Measurements from ENCODE around the gene FMC1. TPM values are rescaled to one million over a fixed set of nuclear protein-coding genes. Genes with fewer than 3 reads are reported as not detected.

FMC1 gene
- total and polyA plus RNA-seq, 7 experiments from 2014 or later: 2.0 to 52.2 (median 6.9) TPM

DNA sequence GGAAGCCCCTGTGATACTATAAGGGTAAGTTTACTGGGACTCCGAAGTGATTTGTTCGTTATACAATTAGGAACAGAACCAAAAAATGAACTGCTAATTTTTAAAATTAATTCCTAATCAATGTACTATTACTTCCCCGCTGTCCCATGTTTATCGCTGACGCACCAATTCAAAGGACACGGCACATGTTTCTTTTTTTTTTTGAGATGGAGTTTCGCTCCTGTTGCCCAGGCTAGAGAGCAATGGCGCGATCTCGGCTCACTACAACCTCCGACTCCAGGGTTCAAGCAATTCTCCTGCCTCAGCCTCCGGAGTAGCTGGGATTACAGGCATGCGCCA is 1.5 kb upstream of the FMC1 start:
- H3K27me3 Mint-ChIP-seq: peaks cover 0 to 9% (median 5%) of the 10 kb centered on the region in 5 donors
- H3K9me3 Mint-ChIP-seq: peaks cover 0 to 16% (median 6%) of the 10 kb centered on the region in 11 donors

DNA sequence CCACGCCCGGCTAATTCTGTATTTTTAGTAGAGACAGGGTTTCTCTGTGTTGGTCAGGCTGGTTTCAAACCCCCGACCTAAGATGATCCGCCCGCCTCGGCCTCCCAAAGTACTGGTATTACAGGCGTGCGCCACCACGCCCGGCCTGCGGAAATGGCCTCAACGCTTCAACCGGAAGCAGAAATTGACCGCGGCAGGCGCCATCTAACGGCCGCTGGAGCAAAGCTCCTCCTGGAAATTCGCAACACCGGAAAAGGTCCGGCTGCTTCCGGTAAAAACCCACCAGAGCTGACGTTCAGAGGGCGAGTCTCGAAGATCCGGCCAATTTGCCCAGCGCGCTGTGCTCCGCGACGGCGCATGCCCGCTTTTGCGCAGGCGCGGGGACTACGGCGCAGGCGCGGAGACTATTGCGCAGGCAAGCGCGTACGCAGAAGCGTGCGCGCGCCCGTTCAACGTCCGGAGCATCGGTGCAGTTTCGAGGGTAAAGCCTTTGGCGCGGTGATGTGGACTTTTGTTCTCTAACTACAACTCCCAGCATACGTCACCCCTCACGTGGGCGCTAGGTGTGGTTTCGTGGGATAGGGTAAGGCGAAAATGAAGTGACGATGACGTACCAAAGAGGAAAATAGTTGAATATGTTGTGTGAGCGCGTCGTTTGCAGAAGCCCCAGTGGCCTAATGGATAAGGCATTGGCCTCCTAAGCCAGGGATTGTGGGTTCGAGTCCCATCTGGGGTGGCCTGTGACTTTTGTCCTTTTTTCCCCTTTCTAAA is 915 bp upstream of the FMC1 start:
- peaks cover 0 to 6% (median 0%) of the 10 kb centered on the region in 3 experiments for H3K36me3 ChIP-seq (ENCODE audit: control insufficient read depth in 2 of 3, insufficient read depth in 3 of 3, low read length in 3 of 3)
- H3K27ac ChIP-seq (ENCODE audit: low read depth, low read length): peak overlapping the region; percentile 100
- Mint-ChIP-seq H3K36me3 (peaks cover 4 to 14% (median 7%) of the 10 kb centered on the region in 5 donors), H3K9me3 (peaks cover 0 to 16% (median 6%) of the 10 kb centered on the region in 11 donors), H3K27me3 (peaks cover 0 to 9% (median 5%) of the 10 kb centered on the region in 5 donors), H3K4me3 (peak overlapping the region; percentile 93 to 100 (median 98)), H3K4me1 (peaks cover 12 to 49% (median 38%) of the 10 kb centered on the region in 7 donors), H3K27ac (peak overlapping the region; percentile 98 to 100 (median 100))
- ATAC-seq (peak; percentile 89), DNase-seq (peak; percentile 93 to 100 (median 99))
- peak overlapping the region; percentile 95 for H3K4me3 ChIP-seq (ENCODE audit: low read length)
- H3K9me3 ChIP-seq (ENCODE audit: control insufficient read depth in 2 of 3, low read length in 3 of 3): no peaks in the 10 kb centered on the region
- POLR2A ChIA-PET: interaction anchor here (0.5 to 3.9 kb wide), 12 partner anchors 9 to 542 kb away, joined by 3 to 68 read pairs (median 4); partner anchors contain the start of gene LUC7L2
- peaks cover 11 to 13% of the 10 kb centered on the region in 2 donors for H3K4me1 ChIP-seq (ENCODE audit: control insufficient read depth in 2 of 2, insufficient read depth in 2 of 2, low read length in 2 of 2)
- H3K27me3 ChIP-seq (ENCODE audit: control insufficient read depth in 2 of 2, insufficient read depth in 2 of 2, low read length in 2 of 2): no peaks in the 10 kb centered on the region
- CTCF ChIA-PET: interaction anchor here (0.8 kb wide), 1 partner anchor 20 kb away, joined by 3 read pairs; the partner anchor contains the start of gene LUC7L2
- intact Hi-C loops (cut with micrococcal nuclease): loop anchor here (1.0 to 10.0 kb wide), 21 partner anchors 19 to 1674 kb away; partner anchors contain the start of genes BRAF (in 2 of the 2), LUC7L2 (in 2 of the 2), UBN2 (in 2 of the 2) and ZC3HAV1 (in 2 of the 2)

More for the DNA sequence above, 1.5 kb upstream of the FMC1 start:
- ChIA-PET CTCF (no interaction called here), POLR2A (interaction anchor here (0.6 to 3.9 kb wide), 9 partner anchors 9 to 542 kb away, joined by 3 to 68 read pairs (median 4); partner anchors contain the start of gene LUC7L2)
- Histone ChIP-seq H3K4me1 (ENCODE audit: control insufficient read depth in 2 of 2, insufficient read depth in 2 of 2, low read length in 2 of 2) (peaks cover 11 to 13% of the 10 kb centered on the region in 2 donors), H3K4me3 (ENCODE audit: low read length) (peak overlapping the region; percentile 95), H3K9me3 (ENCODE audit: control insufficient read depth in 2 of 3, low read length in 3 of 3) (no peaks in the 10 kb centered on the region), H3K27me3 (ENCODE audit: control insufficient read depth in 2 of 2, insufficient read depth in 2 of 2, low read length in 2 of 2) (no peaks in the 10 kb centered on the region), H3K27ac (ENCODE audit: low read depth, low read length) (peak overlapping the region; percentile 100), H3K36me3 (ENCODE audit: control insufficient read depth in 2 of 3, insufficient read depth in 3 of 3, low read length in 3 of 3) (peaks cover 0 to 6% (median 0%) of the 10 kb centered on the region in 3 experiments)
- Mint-ChIP-seq H3K4me3 (peak overlapping the region; percentile 93 to 100 (median 98)), H3K4me1 (peaks cover 11 to 48% (median 34%) of the 10 kb centered on the region in 7 donors), H3K36me3 (peaks cover 0 to 11% (median 7%) of the 10 kb centered on the region in 5 donors), H3K27ac (peak overlapping the region; percentile 98 to 100 (median 100))
- intact Hi-C loops (cut with micrococcal nuclease): loop anchor here (1.0 to 10.0 kb wide), 21 partner anchors 20 to 1675 kb away; partner anchors contain the start of genes BRAF (in 2 of the 2), LUC7L2 (in 2 of the 2), UBN2 (in 2 of the 2) and ZC3HAV1 (in 2 of the 2)
- no peak for ATAC-seq
- peak in 2 of 9 donors; percentile 2 to 19 for DNase-seq

DNA sequence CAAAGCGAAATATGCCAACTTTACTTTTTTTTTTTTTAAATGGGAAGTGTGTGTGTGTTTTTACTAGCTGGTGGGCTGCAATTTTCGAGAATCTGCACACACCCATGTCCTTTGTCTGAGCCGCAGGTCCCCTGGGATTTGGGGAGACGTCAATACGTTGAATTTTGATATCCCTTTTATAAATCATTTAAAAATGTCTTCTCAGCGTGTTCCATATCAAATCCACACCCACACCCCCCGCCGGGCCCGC is 404 bp upstream of the FMC1 start:
- no peaks in the 10 kb centered on the region for H3K27me3 ChIP-seq (ENCODE audit: control insufficient read depth in 2 of 2, insufficient read depth in 2 of 2, low read length in 2 of 2)
- DNase-seq (no peak), ATAC-seq (no peak)
- H3K27ac ChIP-seq (ENCODE audit: low read depth, low read length): peak overlapping the region; percentile 100
- intact Hi-C loops (cut with micrococcal nuclease): loop anchor here (1.0 to 10.0 kb wide), 25 partner anchors 19 to 1674 kb away; partner anchors contain the start of genes BRAF (in 2 of the 2), LUC7L2 (in 2 of the 2), PARP12 (in 2 of the 2) and TRIM24 (in 2 of the 2)
- H3K36me3 ChIP-seq (ENCODE audit: control insufficient read depth in 2 of 3, insufficient read depth in 3 of 3, low read length in 3 of 3): peaks cover 0 to 6% (median 0%) of the 10 kb centered on the region in 3 experiments
- Mint-ChIP-seq H3K4me3 (peak overlapping the region; percentile 93 to 100 (median 98)), H3K27ac (peak overlapping the region; percentile 98 to 100 (median 100)), H3K27me3 (peaks cover 0 to 9% (median 5%) of the 10 kb centered on the region in 5 donors), H3K4me1 (peaks cover 12 to 52% (median 39%) of the 10 kb centered on the region in 7 donors), H3K9me3 (peaks cover 0 to 16% (median 6%) of the 10 kb centered on the region in 11 donors), H3K36me3 (peaks cover 7 to 16% (median 8%) of the 10 kb centered on the region in 5 donors)
- ChIA-PET POLR2A (interaction anchor here (0.5 to 3.9 kb wide), 6 partner anchors 12 to 50 kb away, joined by 3 to 68 read pairs (median 4); partner anchors contain the start of gene LUC7L2), CTCF (interaction anchor here (0.8 kb wide), 1 partner anchor 19 kb away, joined by 3 read pairs; the partner anchor contains the start of gene LUC7L2)
- H3K4me1 ChIP-seq (ENCODE audit: control insufficient read depth in 2 of 2, insufficient read depth in 2 of 2, low read length in 2 of 2): peaks cover 11 to 13% of the 10 kb centered on the region in 2 donors
- no peaks in the 10 kb centered on the region for H3K9me3 ChIP-seq (ENCODE audit: control insufficient read depth in 2 of 3, low read length in 3 of 3)
- H3K4me3 ChIP-seq (ENCODE audit: low read length): peak overlapping the region; percentile 95

DNA sequence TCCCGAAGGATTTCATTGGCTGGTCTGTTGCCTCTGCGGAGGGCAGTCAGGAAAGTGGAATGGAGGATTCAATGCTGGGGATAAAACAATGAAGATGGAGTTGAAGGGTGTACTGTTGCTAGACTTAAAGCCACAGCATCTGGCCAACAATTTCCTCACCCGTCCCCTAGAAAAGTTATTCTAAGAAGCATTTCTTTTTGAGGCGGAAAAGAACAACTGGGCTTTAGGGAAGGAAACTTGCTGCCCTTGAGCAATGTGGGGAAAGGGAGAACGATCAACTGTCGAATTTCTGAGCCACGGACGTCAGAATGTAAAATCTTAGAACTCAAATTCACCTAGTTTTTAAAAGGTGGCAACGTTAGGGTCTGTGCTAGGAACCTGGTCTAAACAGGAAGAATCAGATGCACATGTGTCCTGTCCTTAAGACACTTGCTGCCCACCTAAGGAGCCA is 664 bp downstream of the FMC1 start:
- intact Hi-C loops (cut with micrococcal nuclease): loop anchor here (1.0 to 10.0 kb wide), 16 partner anchors 52 to 1583 kb away; partner anchors contain the start of genes BRAF (in 2 of the 2), PARP12 (in 2 of the 2), TRIM24 (in 2 of the 2) and CREB3L2 (in 1 of the 2)
- POLR2A ChIA-PET: interaction anchor here (3.4 to 6.0 kb wide), 2 partner anchors 14 to 18 kb away, joined by 20 to 47 read pairs; partner anchors contain the start of gene LUC7L2
- H3K27ac Mint-ChIP-seq: peak overlapping the region; percentile 98 to 100 (median 100)

DNA sequence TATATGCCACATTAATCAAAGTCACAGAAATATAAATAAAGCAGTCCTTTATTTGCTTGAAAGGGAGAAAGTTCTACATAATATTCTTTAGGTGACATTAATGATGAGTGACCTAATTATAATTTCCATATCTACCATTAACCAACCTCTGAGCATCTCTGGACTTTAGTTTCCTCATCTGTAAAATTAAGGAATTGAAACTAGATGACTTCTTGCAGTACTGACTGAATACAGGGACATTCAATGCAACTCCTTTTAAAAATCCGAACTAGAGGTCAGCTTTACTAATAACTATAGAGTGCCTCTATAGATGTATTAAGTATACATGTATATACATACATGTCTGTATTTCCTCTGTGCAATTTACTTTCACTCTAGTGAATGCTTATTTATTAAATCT is 3.9 kb downstream of the FMC1 start:
- no peaks in the 10 kb centered on the region for H3K9me3 ChIP-seq (ENCODE audit: control insufficient read depth in 2 of 3, low read length in 3 of 3)
- peak overlapping the region in 1 of 9 donors; percentile 32 for H3K27ac Mint-ChIP-seq
- H3K4me1 Mint-ChIP-seq: peaks cover 8 to 47% (median 32%) of the 10 kb centered on the region in 7 donors
- H3K27me3 ChIP-seq (ENCODE audit: control insufficient read depth in 2 of 2, insufficient read depth in 2 of 2, low read length in 2 of 2): no peaks in the 10 kb centered on the region
- intact Hi-C loops (cut with micrococcal nuclease): loop anchor here in 1 of 2 donors (10.0 kb wide), 3 partner anchors 280 to 1050 kb away; partner anchors contain the start of genes HIPK2 and SLC37A3
- ChIA-PET CTCF (interaction anchor here (1.0 kb wide), 1 partner anchor 15 kb away, joined by 3 read pairs; the partner anchor contains the start of gene LUC7L2), POLR2A (interaction anchor here (1.5 to 6.0 kb wide), 3 partner anchors 10 to 22 kb away, joined by 3 to 47 read pairs (median 20); partner anchors contain the start of gene LUC7L2)
- DNase-seq (no peak), ATAC-seq (no peak)
- H3K4me3 ChIP-seq (ENCODE audit: low read length): no peak overlapping the region
- peaks cover 11 to 13% of the 10 kb centered on the region in 2 donors for H3K4me1 ChIP-seq (ENCODE audit: control insufficient read depth in 2 of 2, insufficient read depth in 2 of 2, low read length in 2 of 2)
- H3K27me3 Mint-ChIP-seq: peaks cover 0 to 8% (median 5%) of the 10 kb centered on the region in 5 donors
- H3K27ac ChIP-seq (ENCODE audit: low read depth, low read length): no peak overlapping the region
- no peak overlapping the region for H3K4me3 Mint-ChIP-seq
- peaks cover 0 to 16% (median 0%) of the 10 kb centered on the region in 3 experiments for H3K36me3 ChIP-seq (ENCODE audit: control insufficient read depth in 2 of 3, insufficient read depth in 3 of 3, low read length in 3 of 3)
- H3K9me3 Mint-ChIP-seq: peaks cover 0 to 11% (median 3%) of the 10 kb centered on the region in 11 donors
- peaks cover 8 to 32% (median 22%) of the 10 kb centered on the region in 5 donors for H3K36me3 Mint-ChIP-seq

More for the DNA sequence above, 664 bp downstream of the FMC1 start:
- Mint-ChIP-seq H3K27me3 (peaks cover 0 to 9% (median 5%) of the 10 kb centered on the region in 5 donors), H3K4me3 (peak overlapping the region; percentile 93 to 100 (median 98)), H3K36me3 (peaks cover 9 to 25% (median 13%) of the 10 kb centered on the region in 5 donors), H3K9me3 (peaks cover 0 to 16% (median 6%) of the 10 kb centered on the region in 11 donors), H3K4me1 (peaks cover 12 to 55% (median 39%) of the 10 kb centered on the region in 7 donors)
- peak in 2 of 9 donors; percentile 3 to 13 for DNase-seq
- Histone ChIP-seq H3K4me3 (ENCODE audit: low read length) (peak overlapping the region; percentile 95), H3K27me3 (ENCODE audit: control insufficient read depth in 2 of 2, insufficient read depth in 2 of 2, low read length in 2 of 2) (no peaks in the 10 kb centered on the region), H3K36me3 (ENCODE audit: control insufficient read depth in 2 of 3, insufficient read depth in 3 of 3, low read length in 3 of 3) (peaks cover 0 to 13% (median 0%) of the 10 kb centered on the region in 3 experiments), H3K4me1 (ENCODE audit: control insufficient read depth in 2 of 2, insufficient read depth in 2 of 2, low read length in 2 of 2) (peaks cover 11 to 13% of the 10 kb centered on the region in 2 donors), H3K27ac (ENCODE audit: low read depth, low read length) (peak overlapping the region; percentile 100), H3K9me3 (ENCODE audit: control insufficient read depth in 2 of 3, low read length in 3 of 3) (no peaks in the 10 kb centered on the region)
- no peak for ATAC-seq
- CTCF ChIA-PET: no interaction called here

DNA sequence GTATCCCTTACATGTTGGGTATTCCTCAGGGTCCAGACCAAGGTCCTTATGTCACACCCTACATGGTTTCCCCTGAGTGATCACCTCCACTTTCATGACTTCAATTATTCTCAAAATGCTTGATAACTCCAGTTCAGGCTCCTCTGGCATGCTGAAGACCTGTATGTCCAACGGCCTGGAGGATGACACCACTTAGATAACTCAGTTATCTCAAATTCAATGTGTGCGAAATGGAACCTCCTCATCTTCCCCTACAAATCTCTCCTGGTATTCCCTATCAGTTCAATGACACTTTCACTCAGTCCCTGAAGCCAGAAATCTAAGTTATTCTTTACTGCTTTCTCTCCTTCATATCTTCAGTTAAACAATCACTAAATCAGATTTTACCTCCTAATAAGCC is 9.9 kb downstream of the FMC1 start:
- no peak overlapping the region for H3K27ac ChIP-seq (ENCODE audit: low read depth, low read length)
- H3K27ac Mint-ChIP-seq: peak overlapping the region in 1 of 9 donors; percentile 0
- H3K4me1 Mint-ChIP-seq: peaks cover 0 to 19% (median 10%) of the 10 kb centered on the region in 7 donors
- no peak overlapping the region for H3K4me3 Mint-ChIP-seq
- ChIA-PET CTCF (no interaction called here), POLR2A (no interaction called here)
- no peak overlapping the region for H3K4me3 ChIP-seq (ENCODE audit: low read length)
- ATAC-seq (no peak), DNase-seq (no peak)
- H3K27me3 ChIP-seq (ENCODE audit: control insufficient read depth in 2 of 2, insufficient read depth in 2 of 2, low read length in 2 of 2): no peaks in the 10 kb centered on the region
- H3K36me3 Mint-ChIP-seq: peaks cover 10 to 43% (median 22%) of the 10 kb centered on the region in 5 donors
- no peaks in the 10 kb centered on the region for H3K9me3 ChIP-seq (ENCODE audit: control insufficient read depth in 2 of 3, low read length in 3 of 3)
- intact Hi-C loops (cut with micrococcal nuclease): no loop called here
- peaks cover 0 to 11% (median 0%) of the 10 kb centered on the region in 3 experiments for H3K36me3 ChIP-seq (ENCODE audit: control insufficient read depth in 2 of 3, insufficient read depth in 3 of 3, low read length in 3 of 3)
- no peaks in the 10 kb centered on the region for H3K27me3 Mint-ChIP-seq
- no peaks in the 10 kb centered on the region for H3K4me1 ChIP-seq (ENCODE audit: control insufficient read depth in 2 of 2, insufficient read depth in 2 of 2, low read length in 2 of 2)
- no peaks in the 10 kb centered on the region for H3K9me3 Mint-ChIP-seq

Measured in naive thymus-derived CD4-positive, alpha-beta T cell (primary cell).